ENCODE data around the gene NEDD9. TPM values are rescaled to one million over a fixed set of nuclear protein-coding genes. Genes with fewer than 3 reads are reported as not detected.

Gene NEDD9
- total and polyA plus RNA-seq, 2 of the 13 experiments (the other 11 are each of a cell fraction or from before 2014, with no cell fraction given) = 27.1 to 389 TPM

DNA sequence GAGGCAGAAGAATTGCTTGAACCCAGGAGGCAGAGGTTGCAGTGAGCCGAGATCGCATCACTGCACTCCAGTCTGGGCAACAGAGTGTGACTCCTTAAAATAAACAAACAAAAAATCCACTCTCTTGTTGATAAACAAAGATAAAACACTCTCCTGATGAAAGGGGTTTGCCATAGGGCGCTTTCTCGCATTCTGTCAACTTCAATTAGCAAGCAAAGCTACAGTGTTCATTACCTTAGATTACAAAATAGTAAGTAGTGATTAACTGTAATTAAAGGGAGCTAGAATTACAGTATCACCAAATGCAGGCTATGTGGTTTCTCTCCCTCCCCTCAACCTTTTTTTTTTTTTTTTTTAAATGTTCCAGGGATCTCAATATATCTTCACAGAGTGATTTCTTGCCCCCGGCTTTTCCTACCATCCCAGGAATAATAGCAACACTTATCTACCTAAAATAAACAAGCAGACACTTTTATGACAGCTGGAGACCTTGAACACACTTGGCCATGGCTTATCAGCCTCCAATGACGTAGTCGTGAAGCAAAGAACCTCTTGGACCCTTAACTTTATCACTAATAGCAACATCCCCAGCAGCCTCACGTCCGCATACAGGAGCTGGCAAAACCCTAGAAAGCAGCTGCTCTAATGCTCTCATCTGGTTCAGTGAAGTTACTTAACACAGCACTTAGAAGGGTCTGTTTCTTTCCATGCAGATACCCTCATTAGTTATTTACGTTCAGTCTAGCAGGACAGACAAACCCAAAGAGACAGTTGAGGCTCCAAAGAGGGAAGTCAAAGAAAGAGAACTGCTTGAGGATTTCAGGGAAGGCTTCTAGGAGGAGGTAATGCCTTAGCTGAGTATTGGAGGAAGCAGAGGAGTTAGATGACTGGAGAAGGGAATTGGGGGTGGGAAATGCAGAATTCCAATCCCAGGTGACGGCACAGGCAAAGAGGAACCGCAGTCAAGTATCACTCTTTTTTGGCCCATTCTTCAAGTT lies 37.9 kb upstream of the NEDD9 start (continued):
- TF ChIP-seq ATF7 (IDR thresholded peaks at IDR 0.05) (peak; percentile 46; the same call in 1 of the 2 replicates), ATF7 (CRISPR knock-in tag; IDR thresholded peaks at IDR 0.05) (no peak), ZNF747 (CRISPR knock-in tag; IDR thresholded peaks at IDR 0.05; ENCODE audit: borderline replicate concordance) (no peak), ZNF7 (CRISPR knock-in tag; IDR thresholded peaks at IDR 0.05) (no peak), SOX13 (IDR thresholded peaks at IDR 0.05) (no peak), SOX13 (CRISPR knock-in tag; conservative IDR thresholded peaks at IDR 0.05 in 1 of 2, IDR thresholded peaks at IDR 0.05 in 1 of 2) (peak in 1 of 2 experiments; percentile 59; a peak in 2 of 4 replicates), TEAD3 (CRISPR knock-in tag; optimal IDR thresholded peaks at IDR 0.05; ENCODE audit: borderline replicate concordance) (peak; percentile 35), MEF2D (CRISPR knock-in tag; IDR thresholded peaks at IDR 0.05) (peak; percentile 77; the same call in 1 of the 2 replicates), FOXP1 (IDR thresholded peaks at IDR 0.05) (no peak), FOXP1 (CRISPR knock-in tag; IDR thresholded peaks at IDR 0.05) (peak; percentile 46; the same call in 1 of the 2 replicates), NCOA2 (CRISPR knock-in tag; IDR thresholded peaks at IDR 0.05) (no peak), YY1 (IDR thresholded peaks at IDR 0.05; ENCODE audit: insufficient read depth, insufficient replicate concordance, low read depth, low read length) (no peak), BHLHE40 (IDR thresholded peaks at IDR 0.05; ENCODE audit: low read length) (no peak), ZNF441 (CRISPR knock-in tag; IDR thresholded peaks at IDR 0.05; ENCODE audit: borderline replicate concordance) (0 out of 2 replicates have a peak, but pooled peaks have one; percentile 24), ZMYM3 (CRISPR knock-in tag; IDR thresholded peaks at IDR 0.05) (peak; percentile 65; the same call in 1 of the 2 replicates), KAT7 (CRISPR knock-in tag; IDR thresholded peaks at IDR 0.05; ENCODE audit: borderline replicate concordance) (no peak), ZMYM4 (CRISPR knock-in tag; IDR thresholded peaks at IDR 0.05) (peak; percentile 65), FOXK1 (CRISPR knock-in tag; IDR thresholded peaks at IDR 0.05; ENCODE audit: borderline replicate concordance, low read depth) (peak; percentile 38; the same call in 1 of the 2 replicates), RFX1 (IDR thresholded peaks at IDR 0.05) (0 out of 2 replicates have a peak, but pooled peaks have one; percentile 11), GATAD2A (CRISPR knock-in tag; IDR thresholded peaks at IDR 0.05) (peak; percentile 46; the same call in 1 of the 2 replicates), SNRNP70 (IDR thresholded peaks at IDR 0.05; ENCODE audit: low read depth, low read length) (no peak), ZFP36L2 (CRISPR knock-in tag; IDR thresholded peaks at IDR 0.05) (no peak), ZNF773 (CRISPR knock-in tag; IDR thresholded peaks at IDR 0.05; ENCODE audit: borderline replicate concordance) (no peak), ERF (CRISPR knock-in tag; IDR thresholded peaks at IDR 0.05) (0 out of 2 replicates have a peak, but pooled peaks have one; percentile 16), ELF3 (CRISPR knock-in tag; IDR thresholded peaks at IDR 0.05) (peak; percentile 48; the same call in 1 of the 2 replicates), BCL6 (CRISPR knock-in tag; IDR thresholded peaks at IDR 0.05) (peak; percentile 99)
- TF ChIP-seq, protein P1, sequence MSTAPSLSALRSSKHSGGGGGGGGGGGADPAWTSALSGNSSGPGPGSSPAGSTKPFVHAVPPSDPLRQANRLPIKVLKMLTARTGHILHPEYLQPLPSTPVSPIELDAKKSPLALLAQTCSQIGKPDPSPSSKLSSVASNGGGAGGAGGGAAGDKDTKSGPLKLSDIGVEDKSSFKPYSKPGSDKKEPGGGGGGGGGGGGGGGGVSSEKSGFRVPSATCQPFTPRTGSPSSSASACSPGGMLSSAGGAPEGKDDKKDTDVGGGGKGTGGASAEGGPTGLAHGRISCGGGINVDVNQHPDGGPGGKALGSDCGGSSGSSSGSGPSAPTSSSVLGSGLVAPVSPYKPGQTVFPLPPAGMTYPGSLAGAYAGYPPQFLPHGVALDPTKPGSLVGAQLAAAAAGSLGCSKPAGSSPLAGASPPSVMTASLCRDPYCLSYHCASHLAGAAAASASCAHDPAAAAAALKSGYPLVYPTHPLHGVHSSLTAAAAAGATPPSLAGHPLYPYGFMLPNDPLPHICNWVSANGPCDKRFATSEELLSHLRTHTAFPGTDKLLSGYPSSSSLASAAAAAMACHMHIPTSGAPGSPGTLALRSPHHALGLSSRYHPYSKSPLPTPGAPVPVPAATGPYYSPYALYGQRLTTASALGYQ (CRISPR knock-in tag; IDR thresholded peaks at IDR 0.05) = 0 out of 2 replicates have a peak, but pooled peaks have one; percentile 26
- TF ChIP-seq, protein P2, sequence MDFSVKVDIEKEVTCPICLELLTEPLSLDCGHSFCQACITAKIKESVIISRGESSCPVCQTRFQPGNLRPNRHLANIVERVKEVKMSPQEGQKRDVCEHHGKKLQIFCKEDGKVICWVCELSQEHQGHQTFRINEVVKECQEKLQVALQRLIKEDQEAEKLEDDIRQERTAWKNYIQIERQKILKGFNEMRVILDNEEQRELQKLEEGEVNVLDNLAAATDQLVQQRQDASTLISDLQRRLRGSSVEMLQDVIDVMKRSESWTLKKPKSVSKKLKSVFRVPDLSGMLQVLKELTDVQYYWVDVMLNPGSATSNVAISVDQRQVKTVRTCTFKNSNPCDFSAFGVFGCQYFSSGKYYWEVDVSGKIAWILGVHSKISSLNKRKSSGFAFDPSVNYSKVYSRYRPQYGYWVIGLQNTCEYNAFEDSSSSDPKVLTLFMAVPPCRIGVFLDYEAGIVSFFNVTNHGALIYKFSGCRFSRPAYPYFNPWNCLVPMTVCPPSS (IDR thresholded peaks at IDR 0.05) = no peak
- TF ChIP-seq, protein P3, sequence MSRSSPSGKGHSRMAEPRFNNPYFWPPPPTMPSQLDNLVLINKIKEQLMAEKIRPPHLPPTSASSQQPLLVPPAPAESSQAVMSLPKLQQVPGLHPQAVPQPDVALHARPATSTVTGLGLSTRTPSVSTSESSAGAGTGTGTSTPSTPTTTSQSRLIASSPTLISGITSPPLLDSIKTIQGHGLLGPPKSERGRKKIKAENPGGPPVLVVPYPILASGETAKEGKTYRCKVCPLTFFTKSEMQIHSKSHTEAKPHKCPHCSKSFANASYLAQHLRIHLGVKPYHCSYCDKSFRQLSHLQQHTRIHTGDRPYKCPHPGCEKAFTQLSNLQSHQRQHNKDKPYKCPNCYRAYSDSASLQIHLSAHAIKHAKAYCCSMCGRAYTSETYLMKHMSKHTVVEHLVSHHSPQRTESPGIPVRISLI (CRISPR knock-in tag; IDR thresholded peaks at IDR 0.05; ENCODE audit: borderline replicate concordance) = no peak

Data from HepG2 (cell line).